Hepatocyte (in vitro differentiated cells): ENCODE measurements around the gene CCM2.
"Not testable (repeated sequence)": the region's sequence is repeated elsewhere in the genome, so short reads cannot be mapped to it uniquely, and the experiment has no call there.

Source experiments
- EZH2phosphoT487 ChIP-seq: fragments of 200-600 bp; sonication (generic); IDR thresholded peaks from one replicate; pipeline ENCODE4 v1.6.1; 2018; ENCODE audit warnings: antibody characterized with exemption, mild to moderate bottlenecking, low read depth, moderate library complexity; ENCODE audit not compliant: unreplicated experiment, severe bottlenecking
- TF ChIP-seq, protein P1 (sequence below): fragments of 200-600 bp; sonication (generic); IDR thresholded peaks from 2 replicates; pipeline ENCODE4 v1.5.1; 2016; ENCODE audit warnings: antibody characterized with exemption, mild to moderate bottlenecking; ENCODE audit not compliant: poor library complexity

DNA sequence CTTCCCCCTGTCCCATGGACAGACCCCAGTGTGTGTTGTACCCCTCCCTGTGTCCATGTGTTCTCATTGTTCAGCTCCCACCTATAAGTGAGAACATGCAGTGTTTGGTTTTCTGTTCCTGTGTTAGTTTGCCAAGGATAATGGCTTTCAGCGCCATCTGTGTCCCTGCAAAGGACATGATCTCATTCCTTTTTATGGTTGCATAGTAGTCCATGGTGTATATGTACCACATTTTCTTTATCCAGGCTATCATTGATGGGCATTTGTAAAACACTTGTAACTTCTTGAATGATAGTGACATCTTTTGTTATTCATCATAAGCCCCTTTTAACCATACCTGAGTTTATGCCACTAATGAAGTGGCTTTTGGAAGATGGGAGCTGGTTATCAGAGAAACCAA is 114.3 kb downstream of the CCM2 start:
- TF ChIP-seq, protein P1, sequence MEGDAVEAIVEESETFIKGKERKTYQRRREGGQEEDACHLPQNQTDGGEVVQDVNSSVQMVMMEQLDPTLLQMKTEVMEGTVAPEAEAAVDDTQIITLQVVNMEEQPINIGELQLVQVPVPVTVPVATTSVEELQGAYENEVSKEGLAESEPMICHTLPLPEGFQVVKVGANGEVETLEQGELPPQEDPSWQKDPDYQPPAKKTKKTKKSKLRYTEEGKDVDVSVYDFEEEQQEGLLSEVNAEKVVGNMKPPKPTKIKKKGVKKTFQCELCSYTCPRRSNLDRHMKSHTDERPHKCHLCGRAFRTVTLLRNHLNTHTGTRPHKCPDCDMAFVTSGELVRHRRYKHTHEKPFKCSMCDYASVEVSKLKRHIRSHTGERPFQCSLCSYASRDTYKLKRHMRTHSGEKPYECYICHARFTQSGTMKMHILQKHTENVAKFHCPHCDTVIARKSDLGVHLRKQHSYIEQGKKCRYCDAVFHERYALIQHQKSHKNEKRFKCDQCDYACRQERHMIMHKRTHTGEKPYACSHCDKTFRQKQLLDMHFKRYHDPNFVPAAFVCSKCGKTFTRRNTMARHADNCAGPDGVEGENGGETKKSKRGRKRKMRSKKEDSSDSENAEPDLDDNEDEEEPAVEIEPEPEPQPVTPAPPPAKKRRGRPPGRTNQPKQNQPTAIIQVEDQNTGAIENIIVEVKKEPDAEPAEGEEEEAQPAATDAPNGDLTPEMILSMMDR: not testable (repeated sequence)
- not testable (repeated sequence) for TF ChIP-seq EZH2phosphoT487
